Activated CD8-positive, alpha-beta T cell treated with anti-CD3 and anti-CD28 coated beads for 36 hours (primary cell): Measurements from ENCODE around the gene HAGH. TPM values are rescaled to one million over a fixed set of nuclear protein-coding genes. Genes with fewer than 3 reads are reported as not detected.

Source experiments
- ATAC-seq: fragments of 200-7000 bp; cut with Tn5 transposase; one replicate; pipeline ENCODE4 v1.10.0; 2021; ENCODE audit warnings: mild to moderate bottlenecking, moderate library complexity
- CTCF ChIA-PET: fragments of 350-600 bp; sonication (Branson Sonifier 250); formaldehyde crosslinking; loops from one replicate; lab custom pipeline; 2021; ENCODE audit warnings: antibody characterized with exemption; lab: Charles Lee
- POLR2A ChIA-PET: fragments of 350-600 bp; sonication (Branson Sonifier 250); formaldehyde crosslinking; loops from one replicate; lab custom pipeline; 2021; ENCODE audit warnings: antibody characterized with exemption; lab: Charles Lee
- DNase-seq: peaks from one replicate; pipeline ENCODE4 v3.0.0-alpha.2; 2020
- H3K27ac Mint-ChIP-seq: one replicate; pipeline ENCODE4 v1.8.0; 2021; ENCODE audit warnings: mild to moderate bottlenecking, mixed read lengths
- H3K27me3 Mint-ChIP-seq: one replicate; pipeline ENCODE4 v1.8.0; 2021; ENCODE audit warnings: mixed read lengths
- H3K36me3 Mint-ChIP-seq: one replicate; pipeline ENCODE4 v1.8.0; 2021; ENCODE audit warnings: low read depth, mixed read lengths
- H3K4me1 Mint-ChIP-seq: one replicate; pipeline ENCODE4 v1.8.0; 2021; ENCODE audit warnings: low read depth, mixed read lengths
- H3K4me3 Mint-ChIP-seq: one replicate; pipeline ENCODE4 v1.8.0; 2021; ENCODE audit warnings: mild to moderate bottlenecking, moderate library complexity, mixed read lengths
- H3K9me3 Mint-ChIP-seq: one replicate; pipeline ENCODE4 v1.8.0; 2021; ENCODE audit warnings: mixed read lengths
- intact Hi-C: fragments of 100-400 bp; cut with micrococcal nuclease; formaldehyde crosslinking; loops from one replicate; pipeline ENCODE4 v1.10.0; 2022
- total RNA-seq, 2 experiments: library from RNA; stranded (reverse); gene quantifications; one replicate each; pipeline ENCODE4 v1.2.3, GENCODE V29; 2021
- TF ChIP-seq, protein P1 (sequence below): fragments of 200-600 bp; IDR thresholded peaks from one replicate; pipeline ENCODE4 v1.8.0; 2022; ENCODE audit warnings: antibody characterized with exemption, mild to moderate bottlenecking

The HAGH gene
- total RNA-seq, 2 experiments from 2014 or later = 32.0 to 35.7 TPM

DNA sequence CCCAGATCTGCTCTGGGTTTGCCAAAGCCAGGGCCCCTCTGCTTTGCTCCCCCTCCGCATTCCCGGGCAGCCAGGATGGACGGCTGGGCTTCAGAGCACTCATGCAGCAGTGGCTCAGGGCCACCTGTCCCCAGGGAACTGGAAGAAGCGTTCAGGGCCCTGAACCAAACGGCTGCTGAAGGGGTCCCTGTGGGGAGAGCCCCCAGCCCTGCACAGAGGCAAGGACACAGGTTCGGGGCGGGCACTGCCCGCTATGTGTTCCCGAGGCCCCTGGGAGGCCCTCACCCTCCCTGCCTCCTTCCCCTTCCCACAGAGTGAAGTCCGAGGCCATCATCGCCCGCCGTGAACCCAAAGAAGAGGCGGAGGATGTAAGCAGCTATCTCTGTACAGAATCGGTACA lies 65.7 kb downstream of the HAGH start:
- POLR2A ChIA-PET = interaction anchor here (1.4 to 1.6 kb wide), 2 partner anchors 8 to 11 kb away, joined by 5 to 6 read pairs; partner anchors contain the start of genes EME2 and NME3
- Mint-ChIP-seq H3K27ac (no peak overlapping the region), H3K4me1 (peaks cover 8% of the 10 kb centered on the region), H3K27me3 (no peaks in the 10 kb centered on the region), H3K4me3 (no peak overlapping the region), H3K36me3 (peaks cover 4% of the 10 kb centered on the region), H3K9me3 (no peaks in the 10 kb centered on the region)
- ATAC-seq = no peak
- CTCF ChIA-PET = no interaction called here
- intact Hi-C loops = no loop called here
- no peak for DNase-seq
- TF ChIP-seq, protein P1, sequence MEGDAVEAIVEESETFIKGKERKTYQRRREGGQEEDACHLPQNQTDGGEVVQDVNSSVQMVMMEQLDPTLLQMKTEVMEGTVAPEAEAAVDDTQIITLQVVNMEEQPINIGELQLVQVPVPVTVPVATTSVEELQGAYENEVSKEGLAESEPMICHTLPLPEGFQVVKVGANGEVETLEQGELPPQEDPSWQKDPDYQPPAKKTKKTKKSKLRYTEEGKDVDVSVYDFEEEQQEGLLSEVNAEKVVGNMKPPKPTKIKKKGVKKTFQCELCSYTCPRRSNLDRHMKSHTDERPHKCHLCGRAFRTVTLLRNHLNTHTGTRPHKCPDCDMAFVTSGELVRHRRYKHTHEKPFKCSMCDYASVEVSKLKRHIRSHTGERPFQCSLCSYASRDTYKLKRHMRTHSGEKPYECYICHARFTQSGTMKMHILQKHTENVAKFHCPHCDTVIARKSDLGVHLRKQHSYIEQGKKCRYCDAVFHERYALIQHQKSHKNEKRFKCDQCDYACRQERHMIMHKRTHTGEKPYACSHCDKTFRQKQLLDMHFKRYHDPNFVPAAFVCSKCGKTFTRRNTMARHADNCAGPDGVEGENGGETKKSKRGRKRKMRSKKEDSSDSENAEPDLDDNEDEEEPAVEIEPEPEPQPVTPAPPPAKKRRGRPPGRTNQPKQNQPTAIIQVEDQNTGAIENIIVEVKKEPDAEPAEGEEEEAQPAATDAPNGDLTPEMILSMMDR = no peak

DNA sequence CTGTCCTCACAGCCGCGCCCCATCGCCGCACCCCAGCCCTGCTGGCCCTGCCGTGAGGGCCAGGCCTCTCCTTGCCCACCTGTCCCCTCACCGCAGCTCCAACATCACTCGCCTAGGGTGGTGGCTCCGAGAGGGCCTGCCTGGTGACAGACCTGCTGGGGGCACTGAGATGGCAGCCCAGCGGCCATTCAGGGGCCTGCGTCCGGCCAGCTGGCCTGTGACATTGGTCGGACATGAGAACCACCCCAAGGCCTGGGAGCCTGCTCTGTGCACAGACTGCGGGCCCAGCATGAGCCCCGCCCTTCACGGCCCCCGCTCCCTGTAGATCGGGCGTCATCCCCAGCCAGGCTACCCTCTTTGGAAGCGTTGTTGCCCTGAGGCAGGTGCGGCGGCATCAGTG lies 67.1 kb downstream of the HAGH start:
- Mint-ChIP-seq H3K9me3 (no peaks in the 10 kb centered on the region), H3K27me3 (no peaks in the 10 kb centered on the region), H3K4me1 (peaks cover 8% of the 10 kb centered on the region), H3K4me3 (no peak overlapping the region), H3K27ac (no peak overlapping the region), H3K36me3 (peaks cover 10% of the 10 kb centered on the region)
- intact Hi-C loops = no loop called here
- ChIA-PET POLR2A (interaction anchor here (1.6 kb wide), 1 partner anchor 9 kb away, joined by 5 read pairs; no protein-coding TSS in a partner anchor), CTCF (no interaction called here)
- no peak for ATAC-seq
- DNase-seq = no peak
- TF ChIP-seq, protein P1 = no peak

DNA sequence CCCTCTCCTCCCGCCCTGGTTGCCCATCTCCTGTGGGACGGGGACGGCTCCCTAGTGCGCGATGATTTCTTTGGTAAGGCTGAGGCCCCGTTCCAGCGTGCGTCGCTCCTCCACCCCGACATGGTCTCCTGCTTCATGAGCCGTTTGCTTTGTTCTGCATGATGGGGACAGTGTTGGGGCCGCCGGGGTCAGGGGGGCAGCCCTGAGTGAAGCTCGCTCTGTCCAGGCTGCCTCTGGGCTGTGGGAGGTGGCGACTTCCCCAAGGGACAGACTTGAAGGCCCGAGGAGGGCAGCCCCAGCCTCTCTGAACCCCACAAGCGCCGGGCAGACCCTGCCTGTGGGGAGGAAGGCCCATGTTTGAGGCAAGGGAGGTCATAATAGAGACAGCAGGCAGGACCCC lies 67.7 kb downstream of the HAGH start:
- intact Hi-C loops = no loop called here
- Mint-ChIP-seq H3K27ac (no peak overlapping the region), H3K4me1 (peaks cover 8% of the 10 kb centered on the region), H3K27me3 (no peaks in the 10 kb centered on the region), H3K9me3 (no peaks in the 10 kb centered on the region), H3K4me3 (no peak overlapping the region), H3K36me3 (peaks cover 10% of the 10 kb centered on the region)
- CTCF ChIA-PET = no interaction called here
- POLR2A ChIA-PET = interaction anchor here (0.6 to 0.8 kb wide), 2 partner anchors 12 to 148 kb away, joined by 3 read pairs; no protein-coding TSS in a partner anchor
- DNase-seq (no peak), ATAC-seq (no peak)
- TF ChIP-seq, protein P1 = no peak

DNA sequence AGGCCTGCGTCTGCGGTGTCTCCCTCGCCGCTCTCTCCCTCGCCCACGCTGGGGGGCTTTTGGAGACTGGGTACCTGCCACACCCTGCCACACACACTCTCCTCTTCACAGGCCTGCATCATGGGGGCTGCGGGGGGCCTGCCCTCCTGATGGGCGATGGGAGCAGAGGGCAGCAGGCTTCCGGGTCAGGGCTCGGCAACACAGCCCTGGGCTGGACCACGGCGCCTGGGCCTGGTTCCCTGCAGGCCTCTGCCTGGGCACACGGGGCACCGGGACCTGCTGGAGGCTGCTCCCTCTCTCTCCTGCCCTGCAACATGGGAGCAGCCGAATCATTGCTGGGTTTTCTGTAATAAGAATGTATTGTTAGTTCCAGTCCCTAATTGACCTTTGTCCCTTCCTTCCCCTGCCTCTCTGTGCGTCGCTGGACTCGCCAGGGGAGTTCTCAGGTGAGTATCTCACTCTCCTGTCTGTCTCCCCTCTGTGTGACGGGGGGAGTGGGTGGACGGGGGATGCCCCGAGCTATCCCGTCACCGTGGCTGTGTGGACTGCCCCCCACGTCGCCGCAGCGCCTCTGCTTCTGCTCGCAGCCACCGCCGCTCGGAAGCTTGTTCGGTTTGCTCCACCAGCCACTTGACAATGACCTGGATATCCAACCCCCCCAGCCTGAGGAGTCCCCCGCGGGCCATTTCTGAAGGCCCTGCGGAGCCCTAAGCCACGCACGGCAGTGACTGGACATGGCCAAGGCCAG lies 68.7 kb downstream of the HAGH start:
- no peaks in the 10 kb centered on the region for H3K9me3 Mint-ChIP-seq
- H3K4me1 Mint-ChIP-seq = peaks cover 8% of the 10 kb centered on the region
- H3K36me3 Mint-ChIP-seq = peaks cover 10% of the 10 kb centered on the region
- intact Hi-C loops = no loop called here
- H3K27me3 Mint-ChIP-seq = no peaks in the 10 kb centered on the region
- peak overlapping the region; percentile 2 for H3K27ac Mint-ChIP-seq
- DNase-seq (no peak), ATAC-seq (no peak)
- no peak overlapping the region for H3K4me3 Mint-ChIP-seq
- POLR2A ChIA-PET = interaction anchor here (0.8 kb wide), 1 partner anchor 13 kb away, joined by 3 read pairs; no protein-coding TSS in a partner anchor
- CTCF ChIA-PET = no interaction called here
- TF ChIP-seq, protein P1 = no peak

Other genes starting within 250 kb of the HAGH start
- gene IFT140, start 214.8 kb downstream of the HAGH start, total RNA-seq = 10 to 100 TPM; 12.0 to 12.1 TPM
- 10 to 100 TPM; 15.1 to 15.7 TPM for gene CRAMP1, start 214.5 kb downstream of the HAGH start, total RNA-seq
- gene JPT2, start 148.5 kb downstream of the HAGH start, total RNA-seq = 10 to 100 TPM; 61.5 to 62.2 TPM
- gene MAPK8IP3, start 120.6 kb downstream of the HAGH start, total RNA-seq = 10 to 100 TPM; 58.4 to 65.1 TPM
- 10 to 100 TPM; 37.8 to 39.6 TPM for gene NME3, start 55.3 kb downstream of the HAGH start, total RNA-seq
- 10 to 100 TPM; 15.5 to 15.6 TPM for gene EME2, start 54.0 kb downstream of the HAGH start, total RNA-seq
- gene MRPS34, start 53.7 kb downstream of the HAGH start, total RNA-seq = 100 to 1,000 TPM; 175 to 193 TPM
- 10 to 100 TPM; 14.4 to 15.2 TPM for gene SPSB3, start 44.3 kb downstream of the HAGH start, total RNA-seq
- 10 to 100 TPM; 43.5 to 45.0 TPM for gene NUBP2, start 43.9 kb downstream of the HAGH start, total RNA-seq
- gene IGFALS, start 33.1 kb downstream of the HAGH start, total RNA-seq = not detected
- 10 to 100 TPM; 14.2 to 17.8 TPM for gene FAHD1, start 381 bp upstream of the HAGH start, total RNA-seq
- gene MEIOB, start 45.3 kb upstream of the HAGH start, total RNA-seq = under 1 TPM; 0.34 to 0.40 TPM
- not detected for gene HS3ST6, start 91.6 kb upstream of the HAGH start, total RNA-seq
- gene MSRB1, start 116.4 kb upstream of the HAGH start, total RNA-seq = 10 to 100 TPM; 15.5 to 18.1 TPM
- not detected for gene RPL3L, start 127.9 kb upstream of the HAGH start, total RNA-seq
- 100 to 1,000 TPM; 126 to 129 TPM for gene NDUFB10, start 132.7 kb upstream of the HAGH start, total RNA-seq
- 1,000 to 10,000 TPM; 5,572 to 5,598 TPM for gene RPS2, start 138.0 kb upstream of the HAGH start, total RNA-seq
- not detected for gene RNF151, start 140.0 kb upstream of the HAGH start, total RNA-seq
- 10 to 100 TPM; 54.4 to 56.0 TPM for gene TBL3, start 145.2 kb upstream of the HAGH start, total RNA-seq
- under 1 TPM in 1 of 2 experiments, not detected in 1; 0.31 TPM for gene NOXO1, start 154.6 kb upstream of the HAGH start, total RNA-seq
- gene GFER, start 157.4 kb upstream of the HAGH start, total RNA-seq = 10 to 100 TPM; 33.5 to 33.9 TPM
- gene SYNGR3, start 163.1 kb upstream of the HAGH start, total RNA-seq = 1 to 10 TPM; 5.4 to 7.2 TPM
- gene ZNF598, start 183.0 kb upstream of the HAGH start, total RNA-seq = 10 to 100 TPM; 85.5 to 90.3 TPM
- 10 to 100 TPM; 24.3 to 28.3 TPM for gene NPW, start 193.0 kb upstream of the HAGH start, total RNA-seq
- gene NHERF2, start 200.1 kb upstream of the HAGH start, total RNA-seq = 1 to 10 TPM; 2.8 to 3.0 TPM
- 10 to 100 TPM; 28.2 to 29.8 TPM for gene NTHL1, start 221.0 kb upstream of the HAGH start, total RNA-seq
- gene TSC2, start 221.2 kb upstream of the HAGH start, total RNA-seq = 10 to 100 TPM; 54.4 to 57.3 TPM